ENCODE results near the gene GPR37L1. TPM values are rescaled to one million over a fixed set of nuclear protein-coding genes. Genes with fewer than 3 reads are reported as not detected.
"Not testable (repeated sequence)": the region's sequence is repeated elsewhere in the genome, so short reads cannot be mapped to it uniquely, and the experiment has no call there.

Gene GPR37L1
- total RNA-seq, 1 experiment from 2014 or later: 0.05 TPM

DNA sequence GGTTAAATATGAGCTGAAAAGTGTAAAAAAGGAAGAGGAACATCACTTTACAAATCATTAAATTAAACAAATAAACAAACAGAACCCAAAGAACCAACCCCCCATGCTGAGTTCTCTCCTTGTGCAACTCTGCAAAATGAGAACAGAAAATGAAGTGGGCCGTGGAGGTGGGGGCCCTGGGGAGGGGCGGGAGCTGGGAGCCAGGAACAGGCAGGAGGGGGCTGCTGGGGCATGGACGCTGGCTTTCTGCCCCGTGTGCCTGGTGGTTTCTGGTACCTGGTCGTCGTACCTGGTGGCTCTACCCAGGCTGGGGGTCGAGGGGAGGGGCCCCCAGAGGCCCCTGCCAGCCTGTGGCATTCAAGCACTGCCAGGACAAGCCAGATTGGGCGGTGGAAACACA lies 10.8 kb downstream of the GPR37L1 start:
- H3K4me3 ChIP-seq: no peak overlapping the region
- no peaks in the 10 kb centered on the region for H3K27me3 ChIP-seq (replicated peaks)
- no peaks in the 10 kb centered on the region for H3K9me3 ChIP-seq (replicated peaks)
- no peaks in the 10 kb centered on the region for H3K4me1 ChIP-seq (replicated peaks)
- no peak for DNase-seq (ENCODE audit: low read depth in 1 of 2, low spot score in 2 of 2)
- peaks cover 46% of the 10 kb centered on the region for H3K36me3 ChIP-seq
- H3K27ac ChIP-seq: no peak overlapping the region

DNA sequence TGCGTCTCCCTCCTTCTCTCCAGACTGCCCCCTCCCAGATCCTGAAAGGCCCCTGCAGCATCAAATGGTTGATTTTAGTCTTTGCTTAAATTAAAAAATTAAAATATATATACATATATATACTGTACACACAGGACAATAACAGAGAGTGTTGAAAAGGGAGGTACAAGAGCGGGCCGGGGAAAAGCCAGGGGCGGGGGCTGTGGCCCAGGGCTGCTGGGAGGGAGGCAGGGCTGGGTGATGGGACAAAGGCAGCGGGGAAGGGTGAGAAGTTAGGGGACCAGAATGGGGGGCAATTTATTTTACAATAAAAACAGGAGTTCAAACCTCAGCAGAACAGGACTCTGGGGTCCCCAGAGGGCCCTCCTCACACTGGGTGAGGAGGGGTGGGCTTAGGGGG lies 11.3 kb downstream of the GPR37L1 start:
- no peak overlapping the region for H3K4me3 ChIP-seq
- H3K9me3 ChIP-seq (replicated peaks): no peaks in the 10 kb centered on the region
- H3K36me3 ChIP-seq: peaks cover 50% of the 10 kb centered on the region
- no peak overlapping the region for H3K27ac ChIP-seq
- no peaks in the 10 kb centered on the region for H3K27me3 ChIP-seq (replicated peaks)
- DNase-seq (ENCODE audit: low read depth in 1 of 2, low spot score in 2 of 2): no peak
- no peaks in the 10 kb centered on the region for H3K4me1 ChIP-seq (replicated peaks)

- H3K27me3 ChIP-seq (replicated peaks): no peaks in the 10 kb centered on the region
- H3K27ac ChIP-seq: no peak overlapping the region
- no peak overlapping the region for H3K4me3 ChIP-seq
- no peaks in the 10 kb centered on the region for H3K4me1 ChIP-seq (replicated peaks)
- no peaks in the 10 kb centered on the region for H3K9me3 ChIP-seq (replicated peaks)
- no peak for DNase-seq (ENCODE audit: low read depth in 1 of 2, low spot score in 2 of 2)
- H3K36me3 ChIP-seq: peaks cover 51% of the 10 kb centered on the region
Measured at GRCh38 chr1:202134645-202135172, 12.0 kb downstream of the GPR37L1 start.

GRCh38 chr1:202135221-202135721 lies 12.6 kb downstream of the GPR37L1 start:
- Histone ChIP-seq H3K36me3 (peaks cover 51% of the 10 kb centered on the region), H3K4me3 (no peak overlapping the region), H3K27me3 (replicated peaks) (no peaks in the 10 kb centered on the region), H3K9me3 (replicated peaks) (no peaks in the 10 kb centered on the region), H3K4me1 (replicated peaks) (no peaks in the 10 kb centered on the region), H3K27ac (no peak overlapping the region)
- peak in 1 of 2 experiments; percentile 34 for DNase-seq (ENCODE audit: low read depth in 1 of 2, low spot score in 2 of 2)

DNA sequence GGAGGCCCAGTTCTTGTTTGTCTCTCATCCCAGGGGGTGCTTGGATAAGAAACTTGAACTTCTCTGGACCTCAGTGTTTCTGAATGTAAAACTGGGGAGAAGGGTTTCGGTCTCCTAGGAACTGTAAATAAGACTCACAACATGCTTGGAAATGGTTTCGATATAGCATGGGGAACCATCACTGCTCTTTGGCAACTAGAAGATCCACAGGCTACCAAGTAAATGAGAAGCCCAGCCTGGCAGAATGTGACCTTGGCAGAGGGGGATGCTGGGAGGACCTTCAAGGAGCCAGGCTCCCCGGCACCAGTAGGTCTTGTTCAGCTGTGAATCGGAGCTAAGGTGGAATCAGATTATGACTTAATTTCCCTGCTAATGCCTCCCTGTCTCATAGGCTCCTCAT lies 18.1 kb downstream of the GPR37L1 start:
- Histone ChIP-seq H3K27me3 (replicated peaks) (no peaks in the 10 kb centered on the region), H3K36me3 (peaks cover 50% of the 10 kb centered on the region), H3K4me3 (no peak overlapping the region), H3K9me3 (replicated peaks) (no peaks in the 10 kb centered on the region; the same call in 1 of the 2 replicates), H3K27ac (no peak overlapping the region), H3K4me1 (replicated peaks) (peaks cover 23% of the 10 kb centered on the region)
- DNase-seq (ENCODE audit: low read depth in 1 of 2, low spot score in 2 of 2): no peak

- DNase-seq (ENCODE audit: low read depth in 1 of 2, low spot score in 2 of 2): not testable (repeated sequence)
- H3K36me3 ChIP-seq: peaks cover 48% of the 10 kb centered on the region
Measured at GRCh38 chr1:202141468-202141867, 18.8 kb downstream of the GPR37L1 start.

DNA sequence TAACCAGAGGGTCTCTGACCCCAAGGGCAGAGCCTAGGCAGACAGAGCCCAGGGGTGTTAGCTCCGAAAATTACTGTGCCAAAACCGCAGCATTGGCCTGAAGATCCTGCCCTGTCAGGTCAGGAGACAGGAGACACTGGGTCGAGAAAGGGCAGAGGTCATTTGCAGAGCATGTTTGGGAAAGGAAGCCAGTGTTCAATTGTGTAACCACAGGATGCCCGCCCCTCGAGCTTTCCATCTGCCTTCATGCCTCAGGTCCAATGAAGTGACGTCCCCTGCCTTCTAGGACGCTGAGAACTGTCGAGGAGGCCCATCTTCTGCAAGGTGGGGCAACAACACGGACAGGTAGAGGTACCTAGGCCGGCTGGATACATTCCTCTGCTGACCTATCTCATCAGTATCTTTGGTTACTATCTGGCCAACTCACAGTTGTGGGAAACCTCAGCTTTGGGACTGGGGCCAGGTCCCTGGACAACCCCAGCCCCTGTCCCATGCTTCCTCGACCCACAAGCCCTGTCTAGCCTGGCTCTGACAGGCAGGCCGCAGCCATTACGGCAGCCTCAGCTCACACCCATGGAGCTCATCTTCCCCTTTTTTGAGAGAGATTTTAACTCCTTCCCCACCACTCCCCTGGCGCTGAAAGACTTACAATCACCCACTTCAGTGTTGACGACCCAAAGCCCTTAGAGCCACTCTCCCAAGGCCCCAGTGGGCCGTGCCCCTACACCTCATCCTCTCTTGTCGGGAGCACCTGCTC lies 20.5 kb downstream of the GPR37L1 start:
- Histone ChIP-seq H3K4me1 (replicated peaks) (peaks cover 23% of the 10 kb centered on the region), H3K36me3 (peaks cover 38% of the 10 kb centered on the region), H3K9me3 (replicated peaks) (no peaks in the 10 kb centered on the region; the same call in 1 of the 2 replicates), H3K27me3 (replicated peaks) (no peaks in the 10 kb centered on the region), H3K4me3 (peak overlapping the region; percentile 99), H3K27ac (no peak overlapping the region)
- no peak for DNase-seq (ENCODE audit: low read depth in 1 of 2, low spot score in 2 of 2)

More at GRCh38 chr1:202141468-202141867, 18.8 kb downstream of the GPR37L1 start:
- H3K9me3 ChIP-seq (replicated peaks); H3K4me3 ChIP-seq; H3K27me3 ChIP-seq (replicated peaks); H3K27ac ChIP-seq: not testable (repeated sequence)
- H3K4me1 ChIP-seq (replicated peaks): peaks cover 23% of the 10 kb centered on the region

- Histone ChIP-seq H3K27me3 (replicated peaks) (no peaks in the 10 kb centered on the region), H3K27ac (peak overlapping the region; percentile 56), H3K4me3 (peak overlapping the region; percentile 99), H3K4me1 (replicated peaks) (peaks cover 23% of the 10 kb centered on the region), H3K36me3 (peaks cover 35% of the 10 kb centered on the region), H3K9me3 (replicated peaks) (no peaks in the 10 kb centered on the region; the same call in 1 of the 2 replicates)
- peak in 1 of 2 experiments; percentile 28 for DNase-seq (ENCODE audit: low read depth in 1 of 2, low spot score in 2 of 2)
Measured at GRCh38 chr1:202143768-202144401, 21.2 kb downstream of the GPR37L1 start.

GRCh38 chr1:202144402-202145067 lies 21.8 kb downstream of the GPR37L1 start, which contains the start of gene ARL8A:
ARL8A (minus strand) TSS chr1:202144737; CDS start chr1:202144572, 165 bp downstream.
- Histone ChIP-seq H3K36me3 (peaks cover 33% of the 10 kb centered on the region), H3K4me3 (peak within 1 kb of the TSS; percentile 99), H3K4me1 (replicated peaks) (peaks cover 23% of the 10 kb centered on the region), H3K27ac (peak within 1 kb of the TSS; percentile 56), H3K9me3 (replicated peaks) (no peaks in the 10 kb centered on the region; the same call in 1 of the 2 replicates), H3K27me3 (replicated peaks) (no peaks in the 10 kb centered on the region)
- peak; percentile 37 to 62 for DNase-seq (ENCODE audit: low read depth in 1 of 2, low spot score in 2 of 2)

GRCh38 chr1:202145068-202145743 lies 22.5 kb downstream of the GPR37L1 start:
- no peaks in the 10 kb centered on the region for H3K27me3 ChIP-seq (replicated peaks)
- H3K9me3 ChIP-seq (replicated peaks): no peaks in the 10 kb centered on the region; the same call in 1 of the 2 replicates
- peaks cover 23% of the 10 kb centered on the region for H3K4me1 ChIP-seq (replicated peaks)
- peak overlapping the region; percentile 99 for H3K4me3 ChIP-seq
- DNase-seq (ENCODE audit: low read depth in 1 of 2, low spot score in 2 of 2): no peak
- H3K36me3 ChIP-seq: peaks cover 33% of the 10 kb centered on the region
- no peak overlapping the region for H3K27ac ChIP-seq

DNA sequence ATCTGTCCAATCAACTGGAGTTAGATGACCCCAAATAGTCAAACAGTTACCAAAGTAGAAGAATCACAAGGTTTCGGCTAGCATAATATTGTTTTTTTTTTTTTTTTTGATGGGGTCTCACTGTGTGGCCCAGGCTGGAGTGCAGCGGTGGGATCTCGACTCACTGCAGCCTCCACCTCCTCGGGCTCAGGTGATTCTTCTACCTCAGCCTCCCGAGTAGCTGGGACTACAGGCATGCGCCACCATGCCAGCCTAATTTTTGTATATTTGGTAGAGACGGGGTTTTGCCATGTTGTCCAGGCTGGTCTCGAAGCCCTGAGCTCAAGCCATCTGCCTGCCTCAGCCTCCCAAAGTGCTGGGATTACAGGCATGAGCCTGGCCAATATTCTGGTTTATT lies 23.0 kb downstream of the GPR37L1 start:
- H3K9me3 ChIP-seq (replicated peaks); H3K27me3 ChIP-seq (replicated peaks); H3K27ac ChIP-seq; DNase-seq (ENCODE audit: low read depth in 1 of 2, low spot score in 2 of 2); H3K4me3 ChIP-seq: not testable (repeated sequence)
- peaks cover 23% of the 10 kb centered on the region for H3K4me1 ChIP-seq (replicated peaks)
- peaks cover 28% of the 10 kb centered on the region for H3K36me3 ChIP-seq

DNA sequence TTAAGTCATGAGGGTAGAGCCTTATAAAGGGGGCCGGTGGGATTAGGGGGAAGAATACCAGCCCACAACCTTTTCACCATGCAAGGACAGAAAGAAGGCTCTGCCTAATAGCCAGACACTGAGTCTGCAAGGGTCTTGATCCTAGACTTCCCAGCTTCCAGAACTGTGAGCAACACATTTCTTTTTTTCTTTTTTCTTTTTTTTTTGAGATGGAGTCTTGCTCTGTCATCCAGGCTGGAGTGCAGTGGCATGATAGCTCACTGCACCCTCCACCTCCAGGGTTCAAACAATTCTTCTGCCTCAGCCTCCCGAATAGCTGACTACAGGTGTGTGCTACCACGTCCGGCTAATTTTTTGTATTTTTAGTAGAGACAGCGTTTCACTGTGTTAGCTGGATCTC lies 23.6 kb downstream of the GPR37L1 start:
- no peaks in the 10 kb centered on the region for H3K27me3 ChIP-seq (replicated peaks)
- H3K27ac ChIP-seq: no peak overlapping the region
- no peak for DNase-seq (ENCODE audit: low read depth in 1 of 2, low spot score in 2 of 2)
- H3K36me3 ChIP-seq: peaks cover 28% of the 10 kb centered on the region
- no peaks in the 10 kb centered on the region; the same call in 1 of the 2 replicates for H3K9me3 ChIP-seq (replicated peaks)
- H3K4me1 ChIP-seq (replicated peaks): peaks cover 23% of the 10 kb centered on the region
- H3K4me3 ChIP-seq: no peak overlapping the region

DNA sequence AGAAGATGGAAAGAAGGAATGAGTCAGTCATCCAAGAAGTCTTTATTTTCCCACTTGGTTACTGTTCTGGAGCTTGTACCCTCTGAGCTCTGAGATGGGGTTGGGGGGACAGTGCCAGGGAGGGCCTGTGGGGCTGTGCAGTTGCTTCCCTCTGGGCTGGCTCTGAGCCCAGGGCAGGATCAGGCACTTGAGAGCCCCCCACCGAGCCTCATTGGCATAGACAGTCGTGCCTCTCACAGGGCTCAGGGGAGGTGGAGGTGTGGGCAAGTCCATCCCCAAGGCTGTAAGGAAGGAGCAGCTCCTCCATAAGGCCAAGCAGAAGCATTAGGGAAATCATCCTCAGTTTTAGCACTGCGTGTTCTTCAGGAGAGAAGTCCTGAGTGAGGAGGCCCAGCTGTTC lies 24.3 kb downstream of the GPR37L1 start:
- H3K9me3 ChIP-seq (replicated peaks): no peaks in the 10 kb centered on the region; the same call in 1 of the 2 replicates
- no peaks in the 10 kb centered on the region for H3K27me3 ChIP-seq (replicated peaks)
- H3K4me1 ChIP-seq (replicated peaks): peaks cover 23% of the 10 kb centered on the region
- no peak for DNase-seq (ENCODE audit: low read depth in 1 of 2, low spot score in 2 of 2)
- no peak overlapping the region for H3K27ac ChIP-seq
- no peak overlapping the region for H3K4me3 ChIP-seq
- peaks cover 28% of the 10 kb centered on the region for H3K36me3 ChIP-seq

Measured in SJSA1 (cell line).